Stomach (tissue), 4 donors: Measurements from ENCODE around the gene LDAH.

Experiments used
- CTCF ChIP-seq, 7 experiments: fragments of 450-650 bp in 4 of 7; fragments of 200-600 bp in 3 of 7; sonication (generic) in 3 of 7; IDR thresholded peaks; one replicate each; pipeline ENCODE4 v1.5.1; 2016 to 2019; ENCODE audit warnings: antibody characterized with exemption in 7 of 7, control low read depth in 2 of 7, mild to moderate bottlenecking in 1 of 7
- POLR2A ChIP-seq, 4 donors: fragments of 450-650 bp; IDR thresholded peaks; one replicate each; pipeline ENCODE4 v1.6.1; 2016; ENCODE audit warnings: antibody characterized with exemption in 4 of 4, control low read depth in 2 of 4, mild to moderate bottlenecking in 1 of 4, moderate library complexity in 1 of 4

GRCh38 chr2:20838016-20838415 lies 15.1 kb upstream of the LDAH start:
- no peak for TF ChIP-seq CTCF (IDR thresholded peaks at IDR 0.05)
- no peak for TF ChIP-seq POLR2A (IDR thresholded peaks at IDR 0.05)
